ENCODE data around the gene PHACTR4.
"Not testable (repeated sequence)": the region's sequence is repeated elsewhere in the genome, so short reads cannot be mapped to it uniquely, and the experiment has no call there.

The PHACTR4 gene

GRCh38 chr1:28374297-28374696 is 4.8 kb downstream of the PHACTR4 start:
- Histone ChIP-seq H3K4me1 (peaks cover 0 to 38% (median 20%) of the 10 kb centered on the region in 4 donors), H3K36me3 (no peaks in the 10 kb centered on the region), H3K9me3 (no peaks in the 10 kb centered on the region), H3K4me3 (no peak overlapping the region), H3K27me3 (no peaks in the 10 kb centered on the region), H3K27ac (no peak overlapping the region)
- no peak for DNase-seq
- intact Hi-C loops (cut with DNase I; ENCODE audit: low total_unique reads) = no loop called here
- TF ChIP-seq CTCF (IDR thresholded peaks at IDR 0.05) = no peak

DNA sequence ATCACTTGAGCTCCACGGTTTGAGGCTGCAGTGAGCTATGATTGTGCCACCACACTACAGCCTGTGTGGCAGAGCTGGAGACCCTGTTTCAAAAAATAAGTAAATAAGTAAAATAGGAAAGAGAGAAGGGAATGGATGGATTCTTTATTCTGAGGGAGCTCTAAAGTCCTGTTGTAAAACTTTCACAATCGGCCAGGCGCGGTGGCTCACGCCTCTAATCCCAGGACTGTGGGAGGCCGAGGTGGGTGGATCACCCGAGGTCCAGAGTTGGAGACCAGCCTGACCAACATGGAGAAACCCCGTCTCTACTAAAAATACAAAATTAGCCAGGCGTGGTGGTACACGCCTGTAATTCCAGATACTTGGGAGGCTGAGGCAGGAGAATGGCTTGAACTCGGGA is 6.1 kb downstream of the PHACTR4 start:
- H3K36me3 ChIP-seq; H3K27me3 ChIP-seq; DNase-seq; H3K27ac ChIP-seq; intact Hi-C loops (cut with DNase I; ENCODE audit: low total_unique reads); H3K4me3 ChIP-seq; H3K9me3 ChIP-seq: not testable (repeated sequence)
- H3K4me1 ChIP-seq = peaks cover 0 to 36% (median 18%) of the 10 kb centered on the region in 4 donors

- H3K4me1 ChIP-seq = peaks cover 0 to 30% (median 12%) of the 10 kb centered on the region in 4 donors
- H3K9me3 ChIP-seq; H3K4me3 ChIP-seq; intact Hi-C loops (cut with DNase I; ENCODE audit: low total_unique reads); H3K27me3 ChIP-seq; DNase-seq; H3K36me3 ChIP-seq; H3K27ac ChIP-seq: not testable (repeated sequence)
Measured at GRCh38 chr1:28376195-28376594, 6.7 kb downstream of the PHACTR4 start.

GRCh38 chr1:28378906-28379305 is 9.4 kb downstream of the PHACTR4 start:
- Histone ChIP-seq H3K9me3 (no peaks in the 10 kb centered on the region), H3K36me3 (no peaks in the 10 kb centered on the region), H3K4me3 (no peak overlapping the region), H3K27me3 (no peaks in the 10 kb centered on the region), H3K4me1 (peaks cover 0 to 15% (median 1%) of the 10 kb centered on the region in 4 donors), H3K27ac (no peak overlapping the region)
- TF ChIP-seq CTCF (IDR thresholded peaks at IDR 0.05) = no peak
- intact Hi-C loops (cut with DNase I; ENCODE audit: low total_unique reads) = no loop called here
- DNase-seq = no peak

GRCh38 chr1:28380394-28380793 is 10.9 kb downstream of the PHACTR4 start:
- DNase-seq = no peak
- Histone ChIP-seq H3K27me3 (no peaks in the 10 kb centered on the region), H3K9me3 (no peaks in the 10 kb centered on the region), H3K4me1 (no peaks in the 10 kb centered on the region), H3K4me3 (no peak overlapping the region), H3K36me3 (no peaks in the 10 kb centered on the region), H3K27ac (no peak overlapping the region)
- TF ChIP-seq CTCF (IDR thresholded peaks at IDR 0.05) = no peak
- intact Hi-C loops (cut with DNase I; ENCODE audit: low total_unique reads) = no loop called here

DNA sequence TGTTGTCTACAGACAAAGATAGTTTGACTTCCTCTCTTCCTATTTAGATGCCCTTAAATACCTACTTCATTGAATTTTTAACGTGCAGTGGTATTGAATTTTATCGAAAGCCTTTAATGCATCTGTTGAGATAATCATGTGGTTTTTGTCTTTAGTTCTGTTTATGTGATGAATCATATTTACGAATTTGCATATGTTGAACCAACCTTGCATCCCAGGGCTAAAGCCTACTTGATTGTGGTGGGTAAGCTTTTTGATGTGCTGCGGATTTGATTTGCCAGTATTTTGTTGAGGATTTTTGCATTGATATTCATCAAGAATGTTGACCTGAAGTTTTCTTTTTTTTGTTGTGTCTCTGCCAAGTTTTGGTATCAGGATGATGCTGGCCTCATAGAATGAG is 14.2 kb downstream of the PHACTR4 start:
- H3K36me3 ChIP-seq; H3K4me1 ChIP-seq; H3K9me3 ChIP-seq; DNase-seq; H3K27ac ChIP-seq; H3K27me3 ChIP-seq; H3K4me3 ChIP-seq; intact Hi-C loops (cut with DNase I; ENCODE audit: low total_unique reads): not testable (repeated sequence)

- Histone ChIP-seq H3K27ac (no peak overlapping the region), H3K4me3 (no peak overlapping the region), H3K36me3 (peaks cover 0 to 11% (median 0%) of the 10 kb centered on the region in 3 donors), H3K9me3 (no peaks in the 10 kb centered on the region), H3K4me1 (no peaks in the 10 kb centered on the region), H3K27me3 (no peaks in the 10 kb centered on the region)
- intact Hi-C loops (cut with DNase I; ENCODE audit: low total_unique reads) = loop anchor here (10.0 kb wide), 1 partner anchor 213 kb away; no protein-coding TSS in a partner anchor
- no peak for DNase-seq
- no peak for TF ChIP-seq CTCF (IDR thresholded peaks at IDR 0.05)
Measured at GRCh38 chr1:28392027-28392652, 22.6 kb downstream of the PHACTR4 start.

Data from tibial artery (tissue), 4 donors.